HepG2 (cell line): ENCODE measurements around the gene SOX8. TPM values are rescaled to one million over a fixed set of nuclear protein-coding genes. Genes with fewer than 3 reads are reported as not detected.

Experiments
- CBX5 ChIP-seq: sonication (generic); formaldehyde crosslinking; IDR thresholded peaks from 2 replicates; pipeline ENCODE4 v1.4.0; 2020; ENCODE audit warnings: missing genetic modification reagents, borderline replicate concordance
- KLF12 ChIP-seq: sonication (generic); formaldehyde crosslinking; IDR thresholded peaks from 2 replicates; pipeline ENCODE4 v1.4.0; 2020; ENCODE audit warnings: missing genetic modification reagents, borderline replicate concordance
- NR2C2 ChIP-seq: sonication (generic); formaldehyde crosslinking; IDR thresholded peaks from 2 replicates; pipeline ENCODE4 v1.4.0; 2020; ENCODE audit warnings: missing genetic modification reagents, mild to moderate bottlenecking, moderate library complexity, borderline replicate concordance
- RFX1 ChIP-seq: fragments of 450-650 bp; IDR thresholded peaks from 2 replicates; pipeline ENCODE4 v1.6.1; 2017
- SNRNP70 ChIP-seq: fragments of 200-400 bp; formaldehyde crosslinking; IDR thresholded peaks from 2 replicates; pipeline ENCODE4 v1.6.1; 2017; ENCODE audit warnings: mild to moderate bottlenecking, low read depth, low read length, moderate library complexity
- SRSF1 ChIP-seq: fragments of 200-400 bp; formaldehyde crosslinking; optimal IDR thresholded peaks from 2 replicates; pipeline ENCODE3; 2017; ENCODE audit warnings: mild to moderate bottlenecking, low read depth, low read length, moderate library complexity
- ZBTB21 ChIP-seq: sonication (generic); formaldehyde crosslinking; IDR thresholded peaks from 2 replicates; pipeline ENCODE4 v1.4.0; 2020; ENCODE audit warnings: missing genetic modification reagents
- ZEB1 ChIP-seq: IDR thresholded peaks from 2 replicates; pipeline ENCODE4 v1.6.1; 2012; ENCODE audit warnings: mild to moderate bottlenecking, low read depth, inconsistent platforms; ENCODE audit not compliant: insufficient replicate concordance
- ZNF10 ChIP-seq: sonication (generic); formaldehyde crosslinking; IDR thresholded peaks from 2 replicates; pipeline ENCODE4 v1.4.0; 2020; ENCODE audit warnings: mild to moderate bottlenecking, low read depth, missing genetic modification reagents, borderline replicate concordance
- ZNF251 ChIP-seq: sonication (generic); formaldehyde crosslinking; IDR thresholded peaks from 2 replicates; pipeline ENCODE4 v1.9.0; 2021; ENCODE audit warnings: mild to moderate bottlenecking, missing genetic modification reagents
- polyA plus RNA-seq, 8 experiments: library from polyadenylated mRNA; depleted of rRNA in 3 of 8; stranded (reverse) in 7 of 8; unstranded in 1 of 8; fragments of >200 nt; fragmentation: Illumina TruSeq in 4 of 8; extraction: Trizol in 4 of 8; gene quantifications; 2 replicates each; pipeline versions ENCODE4 v1.2.1 to v1.2.3, GENCODE V29; 2011 to 2016; ENCODE audit warnings: low read depth in 4 of 8, missing spikeins in 1 of 8, mixed read lengths in 1 of 8; ENCODE audit not compliant: insufficient read depth in 1 of 8
- total RNA-seq, 5 experiments: library from RNA; depleted of rRNA; stranded (reverse); fragments of >200 nt; fragmentation: Illumina TruSeq; extraction: Trizol; gene quantifications; 2 replicates each; pipeline ENCODE4 v1.2.3, GENCODE V29; 2016; ENCODE audit warnings: low read depth in 1 of 5
- TF ChIP-seq, protein P1 (sequence below), 2 experiments: sonication (generic) in 1 of 2; formaldehyde crosslinking in 1 of 2; IDR thresholded peaks; 2 replicates each; pipeline versions ENCODE4 v1.4.0 to v1.6.1; 2018 to 2020; ENCODE audit warnings: missing genetic modification reagents in 2 of 2, borderline replicate concordance in 1 of 2, low read depth in 1 of 2, mild to moderate bottlenecking in 1 of 2, missing biosample characterization in 1 of 2

Gene SOX8
- total and polyA plus RNA-seq, 2 of the 13 experiments (the other 11 are each of a cell fraction or from before 2014, with no cell fraction given): 0.20 to 0.28 TPM

DNA sequence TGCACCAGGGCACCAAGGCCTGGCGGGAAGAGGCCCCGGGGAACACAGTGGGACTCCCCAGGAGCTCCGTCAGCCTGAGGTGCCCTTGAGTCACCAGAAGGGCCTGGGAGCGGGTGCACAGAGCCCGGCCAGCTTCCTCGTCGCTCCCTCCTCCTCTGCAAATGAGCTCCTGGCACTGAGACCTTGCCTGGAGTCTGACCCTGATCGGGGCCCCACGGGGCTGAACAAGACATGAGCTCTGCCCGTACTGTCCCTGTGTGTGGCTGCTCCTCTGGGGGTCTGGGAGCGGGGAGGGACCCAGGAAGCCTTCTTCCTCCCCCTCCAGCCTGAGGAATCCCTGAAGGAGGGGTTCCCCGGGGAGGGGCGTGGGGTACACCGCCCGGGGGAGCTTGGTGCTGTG, 54.6 kb downstream of the SOX8 start (continued):
- TF ChIP-seq ZEB1 (no peak), KLF12 (CRISPR knock-in tag) (no peak), SNRNP70 (no peak), NR2C2 (CRISPR knock-in tag) (no peak), ZNF10 (CRISPR knock-in tag) (no peak), ZBTB21 (CRISPR knock-in tag) (no peak), ZNF251 (CRISPR knock-in tag) (no peak), CBX5 (CRISPR knock-in tag) (no peak), RFX1 (no peak), SRSF1 (no peak)
- TF ChIP-seq, protein P1, sequence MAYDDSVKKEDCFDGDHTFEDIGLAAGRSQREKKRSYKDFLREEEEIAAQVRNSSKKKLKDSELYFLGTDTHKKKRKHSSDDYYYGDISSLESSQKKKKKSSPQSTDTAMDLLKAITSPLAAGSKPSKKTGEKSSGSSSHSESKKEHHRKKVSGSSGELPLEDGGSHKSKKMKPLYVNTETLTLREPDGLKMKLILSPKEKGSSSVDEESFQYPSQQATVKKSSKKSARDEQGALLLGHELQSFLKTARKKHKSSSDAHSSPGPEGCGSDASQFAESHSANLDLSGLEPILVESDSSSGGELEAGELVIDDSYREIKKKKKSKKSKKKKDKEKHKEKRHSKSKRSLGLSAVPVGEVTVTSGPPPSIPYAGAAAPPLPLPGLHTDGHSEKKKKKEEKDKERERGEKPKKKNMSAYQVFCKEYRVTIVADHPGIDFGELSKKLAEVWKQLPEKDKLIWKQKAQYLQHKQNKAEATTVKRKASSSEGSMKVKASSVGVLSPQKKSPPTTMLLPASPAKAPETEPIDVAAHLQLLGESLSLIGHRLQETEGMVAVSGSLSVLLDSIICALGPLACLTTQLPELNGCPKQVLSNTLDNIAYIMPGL (CRISPR knock-in tag; IDR thresholded peaks at IDR 0.05; ENCODE audit: borderline replicate concordance in 1 of 2, low read depth in 1 of 2): no peak

Other genes starting within 250 kb of the SOX8 start
- 16.9 and 21.7 TPM in 2 replicates for gene CIAO3, start 240.8 kb upstream of the SOX8 start, total RNA-seq (2016; rRNA removed; fragmentation: Illumina TruSeq; extraction: Trizol)
- 25.0 and 25.2 TPM in 2 replicates for gene CIAO3, start 240.8 kb upstream of the SOX8 start, polyA plus RNA-seq (2011; rRNA removed)
- gene MSLN, start 221.0 kb upstream of the SOX8 start, total RNA-seq (2016; rRNA removed; fragmentation: Illumina TruSeq; extraction: Trizol): 0.72 and 2.0 TPM in 2 replicates
- gene MSLN, start 221.0 kb upstream of the SOX8 start, polyA plus RNA-seq (2011; rRNA removed): 2.3 and 3.0 TPM in 2 replicates
- 22.4 and 26.2 TPM in 2 replicates for gene RPUSD1, start 193.4 kb upstream of the SOX8 start, total RNA-seq (2016; rRNA removed; fragmentation: Illumina TruSeq; extraction: Trizol)
- 13.1 and 15.9 TPM in 2 replicates for gene RPUSD1, start 193.4 kb upstream of the SOX8 start, polyA plus RNA-seq (2011; rRNA removed)
- gene CHTF18, start 193.2 kb upstream of the SOX8 start, total RNA-seq (2016; rRNA removed; fragmentation: Illumina TruSeq; extraction: Trizol): 8.8 and 22.9 TPM in 2 replicates
- gene CHTF18, start 193.2 kb upstream of the SOX8 start, polyA plus RNA-seq (2011; rRNA removed): 7.3 and 8.6 TPM in 2 replicates
- gene GNG13, start 181.0 kb upstream of the SOX8 start, total RNA-seq (2016; rRNA removed; fragmentation: Illumina TruSeq; extraction: Trizol): not detected in 2 replicates
- gene GNG13, start 181.0 kb upstream of the SOX8 start, polyA plus RNA-seq (2011; rRNA removed): not detected in 2 replicates
- gene LMF1, start 10.8 kb upstream of the SOX8 start, total RNA-seq (2016; rRNA removed; fragmentation: Illumina TruSeq; extraction: Trizol): 2.3 and 6.8 TPM in 2 replicates
- 8.5 and 13.7 TPM in 2 replicates for gene LMF1, start 10.8 kb upstream of the SOX8 start, polyA plus RNA-seq (2011; rRNA removed)
- 0.14 and 0.49 TPM in 2 replicates for gene SSTR5, start 91.0 kb downstream of the SOX8 start, total RNA-seq (2016; rRNA removed; fragmentation: Illumina TruSeq; extraction: Trizol)
- 0.20 and 0.26 TPM in 2 replicates for gene SSTR5, start 91.0 kb downstream of the SOX8 start, polyA plus RNA-seq (2011; rRNA removed)
- gene C1QTNF8, start 114.5 kb downstream of the SOX8 start, total RNA-seq (2016; rRNA removed; fragmentation: Illumina TruSeq; extraction: Trizol): 0.09 TPM in 1 of 2 replicates, not detected in the other
- gene C1QTNF8, start 114.5 kb downstream of the SOX8 start, polyA plus RNA-seq (2011; rRNA removed): not detected in 2 replicates
- 0.40 and 0.56 TPM in 2 replicates for gene CACNA1H, start 171.3 kb downstream of the SOX8 start, total RNA-seq (2016; rRNA removed; fragmentation: Illumina TruSeq; extraction: Trizol)
- gene CACNA1H, start 171.3 kb downstream of the SOX8 start, polyA plus RNA-seq (2011; rRNA removed): 1.8 and 3.0 TPM in 2 replicates
- not detected in 2 replicates for gene TPSG1, start 243.5 kb downstream of the SOX8 start, total RNA-seq (2016; rRNA removed; fragmentation: Illumina TruSeq; extraction: Trizol)
- gene TPSG1, start 243.5 kb downstream of the SOX8 start, polyA plus RNA-seq (2011; rRNA removed): not detected in 2 replicates
- gene TPSB2, start 248.4 kb downstream of the SOX8 start, total RNA-seq (2016; rRNA removed; fragmentation: Illumina TruSeq; extraction: Trizol): not detected in 2 replicates
- 0.14 TPM in 1 of 2 replicates, not detected in the other for gene TPSB2, start 248.4 kb downstream of the SOX8 start, polyA plus RNA-seq (2011; rRNA removed)